HG03460 (cell line): ENCODE measurements around the gene SERF2.
"Not testable (repeated sequence)": the region's sequence is repeated elsewhere in the genome, so short reads cannot be mapped to it uniquely, and the experiment has no call there.

Experiments used
- ATAC-seq: cut with Tn5 transposase; IDR thresholded peaks from one replicate; pipeline ENCODE4 v1.9.1; 2021; ENCODE audit not compliant: unreplicated experiment

SERF2 gene

GRCh38 chr15:43829951-43830540 is 37.9 kb downstream of the SERF2 start:
- not testable (repeated sequence) for ATAC-seq

GRCh38 chr15:43830691-43831275 is 38.7 kb downstream of the SERF2 start:
- ATAC-seq, result not testable (repeated sequence)

- ATAC-seq, result not testable (repeated sequence)
Measured at GRCh38 chr15:43831519-43832052, 39.5 kb downstream of the SERF2 start.

DNA sequence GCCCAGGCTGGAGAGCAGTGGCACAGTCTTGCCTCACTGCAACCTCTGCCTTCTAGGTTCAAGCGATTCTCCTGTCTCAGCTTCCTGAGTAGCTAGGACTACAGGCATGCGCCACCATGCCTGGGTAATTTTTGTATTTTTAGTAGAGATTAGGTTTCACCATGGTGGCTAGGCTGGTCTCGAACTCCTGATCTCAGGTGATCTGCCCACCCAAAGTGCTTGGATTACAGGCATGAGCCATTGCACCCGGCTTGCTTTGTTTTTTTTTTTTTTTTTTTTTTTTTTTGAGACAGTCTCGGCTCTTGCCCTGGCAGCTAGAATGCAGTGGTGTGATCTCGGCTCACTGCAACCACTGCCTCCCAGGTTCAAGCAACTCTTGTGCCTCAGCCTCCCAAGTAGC is 40.4 kb downstream of the SERF2 start:
- ATAC-seq, result not testable (repeated sequence)

DNA sequence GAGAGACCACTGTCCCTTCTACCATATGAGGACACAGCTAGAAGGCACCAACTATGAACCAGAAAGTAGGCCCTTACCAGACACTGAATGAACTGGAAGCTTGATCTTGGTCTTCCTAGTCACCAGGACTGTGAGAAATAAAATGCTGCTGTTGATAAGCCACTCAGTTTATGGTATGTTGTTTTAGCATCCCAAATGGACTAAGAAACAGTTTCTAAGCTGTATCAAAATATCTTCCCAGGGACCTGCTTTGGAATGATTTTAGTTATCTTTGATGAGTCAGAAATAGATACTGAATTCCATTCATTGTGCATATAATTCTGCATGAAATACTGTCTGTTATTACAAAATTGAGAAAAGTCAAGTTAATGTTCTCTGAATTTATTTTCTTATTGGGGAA is 53.3 kb downstream of the SERF2 start:
- ATAC-seq, result no peak
